Umbilical cord (tissue), 2 donors: ENCODE data around the gene MARCHF7. TPM values are rescaled to one million over a fixed set of nuclear protein-coding genes. Genes with fewer than 3 reads are reported as not detected.
"Not testable (repeated sequence)": the region's sequence is repeated elsewhere in the genome, so short reads cannot be mapped to it uniquely, and the experiment has no call there.

Experiments
- DNase-seq: peaks from one replicate; pipeline ENCODE4 v3.0.0-alpha.2; 2015; ENCODE audit warnings: low spot score
- total RNA-seq: library from RNA; depleted of rRNA; stranded (reverse); fragments of >200 nt; gene quantifications from one replicate; pipeline ENCODE4 v1.2.3, GENCODE V29; 2014; ENCODE audit warnings: low replicate concordance; ENCODE audit not compliant: insufficient read depth

Gene MARCHF7
- total RNA-seq, 1 donor from 2014 or later, result 119 TPM

DNA sequence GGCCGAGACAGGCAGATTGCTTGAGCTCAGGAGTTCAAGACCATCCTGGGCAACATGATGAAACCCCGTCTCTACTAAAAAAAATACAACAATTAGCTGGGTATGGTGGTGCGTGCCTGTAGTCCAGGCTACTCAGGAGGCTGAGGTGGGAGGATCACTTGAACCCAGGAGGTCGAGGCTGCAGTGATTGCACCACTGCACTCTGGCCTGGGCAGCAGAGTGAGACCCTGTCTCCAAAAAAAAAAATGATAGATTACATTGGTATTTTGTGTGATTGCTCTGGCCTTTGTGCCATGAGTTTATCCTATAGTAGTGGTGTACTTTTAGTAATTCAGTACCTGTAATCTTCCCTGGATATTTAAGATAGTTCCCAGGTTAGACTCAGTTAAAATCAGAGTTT is 4.1 kb downstream of the MARCHF7 start:
- DNase-seq, result not testable (repeated sequence)

DNA sequence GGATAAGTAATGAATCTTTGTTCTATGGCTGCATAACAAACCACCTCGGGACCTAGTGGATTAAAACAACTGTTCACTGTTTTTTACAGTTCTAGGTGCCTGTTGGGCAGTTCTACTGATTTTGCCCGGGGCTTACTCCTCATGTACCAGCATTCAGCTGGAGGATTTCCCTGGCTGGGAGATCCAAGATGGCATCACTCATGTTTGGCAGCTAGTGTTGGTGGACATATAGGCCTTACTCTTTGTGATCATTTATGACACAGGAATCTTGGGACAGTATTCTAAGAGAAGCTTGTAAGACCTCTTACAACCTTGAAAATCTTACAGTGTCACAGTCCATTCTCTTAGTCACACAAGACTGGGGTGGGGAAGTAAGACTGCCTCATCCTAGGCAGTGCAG is 4.6 kb downstream of the MARCHF7 start:
- DNase-seq, result no peak

DNA sequence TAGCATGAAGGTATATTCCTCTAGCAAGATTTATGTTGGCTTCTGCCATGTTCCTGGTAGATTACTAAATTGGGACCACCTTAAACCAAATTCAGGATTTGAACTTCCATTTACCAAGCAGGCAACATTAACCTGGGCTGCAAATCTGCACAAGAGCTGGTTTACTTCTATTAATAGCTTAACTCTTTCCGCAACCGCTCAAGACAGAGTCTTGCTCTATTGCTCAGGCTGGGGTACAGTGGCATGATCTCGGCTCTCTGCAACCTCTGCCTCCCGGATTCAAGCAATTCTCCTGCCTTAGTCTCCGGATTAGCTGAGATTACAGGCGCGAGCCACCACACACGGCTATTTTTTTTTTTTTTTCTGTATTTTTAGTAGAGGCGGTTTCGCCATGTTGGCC is 8.4 kb downstream of the MARCHF7 start:
- no peak for DNase-seq

- DNase-seq, result no peak
These were observed 10.3 kb downstream of the MARCHF7 start for GRCh38 chr2:159722580-159722979.

DNA sequence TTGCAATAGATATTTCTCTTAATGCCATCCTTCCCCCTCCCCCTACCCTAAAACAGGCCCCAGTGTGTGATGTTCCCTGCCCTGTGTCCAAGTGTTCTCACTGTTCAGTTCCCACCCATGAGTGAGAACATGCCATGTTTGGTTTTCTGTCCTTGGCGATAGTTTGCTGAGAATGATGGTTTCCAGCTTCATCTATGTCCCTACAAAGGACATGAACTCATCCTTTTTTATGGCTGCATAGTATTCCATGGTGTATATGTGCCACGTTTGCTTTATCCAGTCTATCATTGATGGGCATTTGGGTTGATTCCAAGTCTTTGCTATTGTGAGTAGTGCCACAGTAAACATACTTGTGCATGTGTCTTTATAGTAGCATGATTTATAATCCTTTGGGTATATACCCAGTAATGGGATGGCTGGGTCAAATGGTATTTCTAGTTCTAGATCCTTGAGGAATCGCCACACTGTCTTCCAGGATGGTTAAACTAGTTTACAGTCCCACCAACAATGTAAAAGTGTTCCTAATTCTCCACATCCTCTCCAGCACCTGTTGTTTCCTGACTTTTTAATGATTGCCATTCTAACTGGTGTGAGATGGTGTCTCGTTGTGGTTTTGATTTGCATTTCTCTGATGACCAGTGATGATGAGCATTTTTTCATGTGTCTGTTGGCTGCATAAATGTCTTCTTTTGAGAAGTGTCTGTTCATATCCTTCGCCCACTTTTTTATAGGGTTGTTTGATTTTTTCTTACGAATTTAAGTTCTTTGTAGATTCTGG is 12.7 kb downstream of the MARCHF7 start:
- DNase-seq, result not testable (repeated sequence)

DNA sequence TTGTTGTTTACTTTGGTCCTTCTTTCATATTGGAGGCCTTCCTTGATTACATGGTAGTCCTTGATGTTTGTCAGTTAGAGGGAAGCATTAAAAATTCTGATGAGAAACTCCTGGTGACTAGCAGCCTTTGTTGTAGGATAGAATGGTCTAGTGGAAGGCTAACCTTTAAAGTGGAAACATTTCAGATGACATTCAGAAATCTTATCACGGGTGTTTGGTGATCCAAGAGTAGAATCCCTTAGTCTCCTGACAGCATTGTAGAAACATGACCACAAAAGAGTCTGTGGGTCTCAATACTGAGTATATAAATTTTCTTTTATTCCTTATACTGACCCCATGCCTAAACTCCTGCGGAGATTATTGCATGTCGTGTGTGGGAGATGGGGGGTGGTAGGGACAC is 13.4 kb downstream of the MARCHF7 start:
- no peak for DNase-seq

GRCh38 chr2:159728629-159729028 is 16.3 kb downstream of the MARCHF7 start:
- DNase-seq, result no peak

DNA sequence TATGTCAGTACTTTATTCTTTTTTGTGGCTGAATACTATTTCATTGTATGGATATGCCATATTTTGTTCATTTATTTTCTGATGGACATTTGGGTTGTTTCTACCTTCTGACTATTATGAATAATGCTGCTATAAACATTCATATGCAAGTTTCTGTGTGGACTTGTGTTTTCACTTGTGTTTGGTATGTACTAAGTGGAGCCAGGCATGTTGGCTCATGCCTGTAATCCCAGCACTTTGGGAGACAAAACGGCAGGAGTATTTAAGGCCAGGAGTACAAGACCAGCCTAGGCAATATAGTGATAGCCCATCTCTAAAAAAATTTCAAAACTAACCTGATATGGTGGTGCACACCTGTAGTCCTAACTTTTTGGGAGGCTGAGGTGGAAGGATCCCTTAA is 23.3 kb downstream of the MARCHF7 start:
- DNase-seq, result no peak

GRCh38 chr2:159736048-159736447 is 23.7 kb downstream of the MARCHF7 start:
- DNase-seq, result no peak

GRCh38 chr2:159737292-159737916 is 25.1 kb downstream of the MARCHF7 start:
- no peak for DNase-seq

GRCh38 chr2:159737917-159738296 is 25.6 kb downstream of the MARCHF7 start:
- DNase-seq, result no peak

- DNase-seq, result no peak
These were observed 26.4 kb downstream of the MARCHF7 start for GRCh38 chr2:159738509-159739390.

DNA sequence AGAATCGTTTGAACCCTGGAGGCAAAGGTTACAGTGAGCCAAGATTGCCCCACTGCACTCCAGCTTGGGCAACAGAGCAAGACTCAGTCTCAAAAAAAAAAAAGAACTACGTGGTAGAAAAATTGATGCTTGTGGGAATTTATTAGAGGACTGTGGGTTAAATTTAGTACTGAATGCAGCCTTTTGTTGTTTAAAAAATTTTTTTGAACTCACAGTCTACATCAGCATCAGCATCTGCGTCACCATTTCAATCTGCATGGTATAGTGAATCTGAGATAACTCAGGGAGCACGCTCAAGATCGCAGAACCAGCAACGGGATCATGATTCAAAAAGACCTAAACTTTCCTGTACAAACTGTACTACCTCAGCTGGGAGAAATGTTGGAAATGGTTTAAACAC is 30.5 kb downstream of the MARCHF7 start:
- no peak for DNase-seq

- DNase-seq, result no peak
These were observed 32.1 kb downstream of the MARCHF7 start for GRCh38 chr2:159744363-159744762.

GRCh38 chr2:159745237-159745636 is 32.9 kb downstream of the MARCHF7 start:
- DNase-seq, result not testable (repeated sequence)

- no peak for DNase-seq
These were observed 35.8 kb downstream of the MARCHF7 start for GRCh38 chr2:159748089-159748488.

DNA sequence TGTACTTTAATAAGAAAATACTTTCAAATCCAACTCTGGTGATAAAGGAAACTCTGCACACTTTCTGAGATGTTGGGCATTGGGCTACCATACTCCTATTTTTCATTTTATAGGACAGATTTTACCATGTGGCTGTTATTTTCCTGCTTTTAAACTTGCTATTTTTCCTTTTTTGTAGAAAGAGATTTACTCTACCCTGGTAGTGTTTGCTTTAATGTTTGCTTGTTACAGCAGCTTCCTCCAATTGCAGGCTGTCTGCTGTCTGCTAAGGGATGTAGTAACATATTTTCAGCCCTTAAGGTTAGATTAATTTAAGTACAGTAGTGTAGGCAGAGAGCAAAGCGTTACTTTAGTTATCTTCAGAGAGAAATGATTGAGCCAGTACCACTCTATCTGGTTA is 38.6 kb downstream of the MARCHF7 start:
- DNase-seq, result no peak

- no peak for DNase-seq
These were observed 41.5 kb downstream of the MARCHF7 start for GRCh38 chr2:159753797-159754196.

GRCh38 chr2:159755014-159755413 is 42.7 kb downstream of the MARCHF7 start:
- no peak for DNase-seq

GRCh38 chr2:159755788-159756187 is 43.5 kb downstream of the MARCHF7 start:
- DNase-seq, result no peak

- no peak for DNase-seq
These were observed 45.9 kb downstream of the MARCHF7 start for GRCh38 chr2:159758239-159758638.

GRCh38 chr2:159758686-159759085 is 46.4 kb downstream of the MARCHF7 start:
- no peak for DNase-seq
